LNCaP clone FGC (cell line): ENCODE measurements around the gene SYF2.
"Not testable (repeated sequence)": the region's sequence is repeated elsewhere in the genome, so short reads cannot be mapped to it uniquely, and the experiment has no call there.

ENCODE experiments used
- DNase-seq: peaks from one replicate; pipeline ENCODE4 v3.0.0-alpha.2; 2011; ENCODE audit warnings: low read depth
- H3K4me3 ChIP-seq: 2 replicates; pipeline ENCODE4 v1.5.1; 2011; ENCODE audit warnings: mild to moderate bottlenecking, low read depth, low read length, control low read depth
- TF ChIP-seq, protein P1 (sequence below): IDR thresholded peaks from 2 replicates; pipeline ENCODE4 v1.5.1; 2012; ENCODE audit warnings: mild to moderate bottlenecking; ENCODE audit not compliant: control insufficient read depth, insufficient read depth; ENCODE audit errors: extremely low read depth

SYF2 gene

DNA sequence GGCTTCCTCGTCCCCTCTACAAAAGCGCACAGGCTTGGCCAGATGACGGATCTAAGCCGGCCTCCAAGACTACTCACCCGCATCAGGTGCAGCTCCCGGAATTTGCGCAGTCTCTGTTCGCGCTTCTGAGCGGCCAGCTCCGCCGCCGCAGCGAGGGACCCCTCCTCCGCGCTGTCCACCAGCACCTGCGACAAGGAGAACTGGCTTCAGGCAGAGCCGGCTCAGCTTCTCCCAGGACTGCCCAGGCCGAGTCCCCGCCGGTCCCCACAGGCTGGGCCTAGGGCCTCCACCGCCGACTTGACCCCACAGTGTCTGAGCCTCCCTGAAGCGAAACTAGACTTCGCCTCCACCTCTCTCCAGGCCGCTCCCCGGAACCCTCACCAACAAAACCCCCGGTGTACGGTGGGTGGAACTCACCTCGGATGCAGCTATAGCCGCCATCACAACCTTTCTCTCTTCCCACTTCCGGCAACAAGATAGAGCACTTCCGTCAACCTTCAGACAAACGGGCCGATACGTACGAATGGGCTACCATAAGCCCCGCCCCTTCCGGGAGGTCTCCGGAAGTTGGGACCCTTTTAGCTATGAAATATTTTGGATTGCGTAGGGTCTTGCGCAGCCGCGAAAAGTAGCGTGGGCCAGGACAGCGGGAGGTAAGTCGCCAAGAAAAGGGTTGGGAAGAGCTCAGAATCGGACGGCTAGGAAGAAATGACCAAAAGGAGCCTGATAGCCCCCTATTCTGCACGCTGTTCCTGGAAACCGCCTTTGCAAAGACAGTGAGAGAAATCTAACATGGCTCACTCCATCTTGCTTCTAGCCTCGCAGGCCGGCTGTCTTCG, at the start of gene SYF2:
Gene SYF2 (minus strand): TSS at position 476 of the 839 bp plus-strand sequence. CDS start 35 bp downstream, at position 441.
- TF ChIP-seq, protein P1, sequence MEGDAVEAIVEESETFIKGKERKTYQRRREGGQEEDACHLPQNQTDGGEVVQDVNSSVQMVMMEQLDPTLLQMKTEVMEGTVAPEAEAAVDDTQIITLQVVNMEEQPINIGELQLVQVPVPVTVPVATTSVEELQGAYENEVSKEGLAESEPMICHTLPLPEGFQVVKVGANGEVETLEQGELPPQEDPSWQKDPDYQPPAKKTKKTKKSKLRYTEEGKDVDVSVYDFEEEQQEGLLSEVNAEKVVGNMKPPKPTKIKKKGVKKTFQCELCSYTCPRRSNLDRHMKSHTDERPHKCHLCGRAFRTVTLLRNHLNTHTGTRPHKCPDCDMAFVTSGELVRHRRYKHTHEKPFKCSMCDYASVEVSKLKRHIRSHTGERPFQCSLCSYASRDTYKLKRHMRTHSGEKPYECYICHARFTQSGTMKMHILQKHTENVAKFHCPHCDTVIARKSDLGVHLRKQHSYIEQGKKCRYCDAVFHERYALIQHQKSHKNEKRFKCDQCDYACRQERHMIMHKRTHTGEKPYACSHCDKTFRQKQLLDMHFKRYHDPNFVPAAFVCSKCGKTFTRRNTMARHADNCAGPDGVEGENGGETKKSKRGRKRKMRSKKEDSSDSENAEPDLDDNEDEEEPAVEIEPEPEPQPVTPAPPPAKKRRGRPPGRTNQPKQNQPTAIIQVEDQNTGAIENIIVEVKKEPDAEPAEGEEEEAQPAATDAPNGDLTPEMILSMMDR: no peak
- H3K4me3 ChIP-seq: peak within 1 kb of the TSS; percentile 84
- DNase-seq: no peak

DNA sequence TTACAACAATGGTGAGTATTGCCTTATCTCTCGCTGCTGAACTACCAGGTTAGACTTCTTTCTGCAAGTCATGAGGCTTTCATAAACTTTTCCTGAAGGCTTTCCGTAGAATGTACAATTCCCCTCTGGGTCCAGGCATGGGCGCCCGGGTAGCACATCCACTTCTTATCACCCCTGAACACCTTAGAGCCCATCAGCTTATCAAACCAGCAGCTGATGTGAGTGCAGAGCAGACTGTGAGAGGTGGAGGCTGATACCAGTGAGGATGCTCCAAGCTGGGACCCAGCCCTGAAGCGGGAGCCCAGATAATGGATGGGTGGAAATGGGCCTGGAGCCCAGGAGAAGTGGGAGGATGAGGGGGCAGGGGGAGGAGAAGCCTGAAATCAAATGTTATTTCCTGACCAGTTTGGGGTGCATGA, 47.4 kb upstream of the SYF2 start:
- not testable (repeated sequence) for DNase-seq, H3K4me3 ChIP-seq

DNA sequence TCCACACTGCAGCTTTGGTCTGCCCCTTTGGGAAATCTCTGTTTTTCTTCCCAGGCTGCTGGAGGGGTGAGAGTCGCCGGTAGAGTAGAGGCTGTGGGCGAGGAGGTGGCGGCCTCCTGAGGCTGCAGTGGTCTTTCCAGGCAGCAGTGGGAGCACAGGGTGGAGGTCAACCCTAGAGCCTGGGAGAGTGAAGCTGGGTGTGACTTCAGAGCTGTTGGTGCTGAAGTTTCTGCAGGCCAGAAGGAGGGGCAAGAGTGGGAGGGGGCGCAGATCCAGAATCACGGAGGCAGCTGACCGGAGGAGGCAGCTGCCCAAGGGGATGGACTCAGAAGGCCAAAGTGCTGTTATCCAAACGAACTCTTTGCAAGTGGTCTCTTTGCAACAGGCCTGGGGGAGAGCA, 46.5 kb upstream of the SYF2 start:
- H3K4me3 ChIP-seq, DNase-seq: not testable (repeated sequence)

DNA sequence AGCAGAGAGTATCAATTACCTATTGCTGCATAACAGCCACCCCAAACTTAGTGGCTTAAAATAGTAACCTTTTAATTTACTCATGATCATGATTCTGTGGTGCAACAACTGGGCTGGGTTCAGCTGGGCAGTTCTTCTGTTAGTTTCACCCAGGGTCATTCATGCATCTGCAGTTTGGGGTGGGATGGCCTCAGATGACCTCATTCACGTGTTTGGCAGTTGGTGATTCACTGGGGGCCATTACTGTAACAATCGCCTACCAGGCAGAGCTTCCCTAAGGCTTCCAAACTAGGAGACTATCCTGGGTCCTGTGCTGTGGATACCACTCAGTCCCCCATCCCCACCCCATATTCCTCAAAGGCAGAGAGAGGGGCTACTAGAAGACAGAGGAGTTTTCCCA, 46.1 kb upstream of the SYF2 start:
- H3K4me3 ChIP-seq, DNase-seq: not testable (repeated sequence)

DNA sequence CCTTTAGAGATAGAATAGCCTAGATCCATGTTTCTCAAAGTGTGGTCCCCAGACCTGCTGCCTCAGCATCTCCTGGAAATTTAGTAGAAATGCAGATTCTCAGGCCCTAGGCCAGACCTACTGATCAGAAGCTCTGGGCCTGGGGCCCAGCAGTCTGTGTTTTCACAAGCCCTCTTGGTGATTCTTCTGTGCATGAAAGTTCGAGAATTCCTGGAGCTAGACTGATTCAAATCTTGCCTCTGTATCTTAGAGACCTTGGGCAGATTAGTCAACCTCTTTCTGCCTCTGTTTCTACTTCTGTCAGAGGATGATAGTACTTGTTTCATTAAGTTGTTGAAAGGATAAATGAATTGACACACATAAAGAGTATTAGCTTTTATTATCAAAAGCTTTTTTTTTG, 45.0 kb upstream of the SYF2 start:
- not testable (repeated sequence) for H3K4me3 ChIP-seq, DNase-seq

DNA sequence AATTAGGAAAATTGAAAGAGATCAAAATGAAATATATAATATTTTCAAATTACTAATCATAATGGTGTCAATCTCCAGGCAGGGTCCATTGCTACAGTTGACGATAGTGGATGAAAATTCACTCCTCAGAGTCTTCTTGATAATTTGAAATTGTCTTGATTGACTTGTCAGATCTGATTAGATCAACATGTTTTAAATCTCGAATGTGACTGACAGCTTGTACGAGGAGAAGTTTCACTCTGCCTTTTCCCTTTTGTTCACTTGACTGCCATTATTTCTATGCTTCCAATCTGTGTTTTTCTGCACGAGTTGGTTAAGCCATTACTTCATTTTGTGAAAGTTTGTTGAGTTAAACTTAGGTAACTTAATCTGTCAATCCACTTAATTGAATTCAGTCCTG, 43.3 kb upstream of the SYF2 start:
- not testable (repeated sequence) for H3K4me3 ChIP-seq, DNase-seq

DNA sequence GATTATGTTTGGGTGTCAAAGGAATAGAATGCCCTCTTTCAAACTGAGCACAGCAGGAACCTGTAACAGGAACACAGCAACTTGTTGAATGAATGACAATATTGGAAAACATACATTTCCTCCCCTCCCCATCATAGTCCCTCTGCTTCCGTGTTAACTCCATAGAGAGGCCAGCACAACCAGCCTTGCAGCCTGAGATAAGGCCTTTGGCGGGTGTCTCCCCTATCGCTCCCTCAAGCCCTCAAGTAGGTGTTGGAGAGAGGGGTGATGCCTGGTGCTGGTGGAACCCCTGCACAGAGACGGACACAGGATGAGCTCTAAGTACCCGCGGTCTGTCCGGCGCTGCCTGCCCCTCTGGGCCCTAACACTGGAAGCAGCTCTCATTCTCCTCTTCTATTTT, 39.9 kb upstream of the SYF2 start, which contains the start of gene RHD:
Gene RHD (plus strand): TSS at position 272 of the 400 bp plus-strand sequence. CDS start 39 bp downstream, at position 311.
- DNase-seq: not testable (repeated sequence)

DNA sequence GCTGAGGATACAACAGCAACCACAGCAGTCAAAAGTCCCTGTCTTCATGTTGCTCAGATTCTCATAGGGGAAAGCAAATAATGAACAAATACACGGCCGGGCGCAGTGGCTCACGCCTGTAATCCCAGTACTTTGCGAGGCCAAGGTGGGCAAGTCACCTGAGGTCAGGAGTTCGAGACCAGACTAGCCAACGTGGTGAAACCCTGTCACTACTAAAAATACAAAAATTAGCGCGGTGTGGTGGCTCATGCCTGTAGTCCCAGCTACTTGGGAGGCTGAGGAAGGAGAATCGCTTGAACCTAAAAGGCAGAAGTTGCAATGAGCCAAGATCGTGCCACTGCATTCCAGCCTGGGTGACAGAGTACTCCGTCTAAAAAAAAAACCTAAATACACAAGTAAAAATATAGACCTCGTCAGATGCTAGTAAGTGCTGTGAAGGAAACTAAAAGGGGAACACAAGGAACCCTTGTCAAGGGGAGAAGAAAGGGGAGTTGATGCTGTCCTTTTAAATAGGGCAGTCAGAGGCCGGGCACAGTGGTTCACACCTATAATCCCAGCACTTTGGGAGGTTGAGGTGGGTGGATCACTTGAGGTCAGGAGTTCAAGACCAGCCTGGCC, 36.0 kb upstream of the SYF2 start:
- not testable (repeated sequence) for DNase-seq

More for the DNA sequence above, 39.9 kb upstream of the SYF2 start, which contains the start of gene RHD:
- H3K4me3 ChIP-seq: not testable (repeated sequence)

DNA sequence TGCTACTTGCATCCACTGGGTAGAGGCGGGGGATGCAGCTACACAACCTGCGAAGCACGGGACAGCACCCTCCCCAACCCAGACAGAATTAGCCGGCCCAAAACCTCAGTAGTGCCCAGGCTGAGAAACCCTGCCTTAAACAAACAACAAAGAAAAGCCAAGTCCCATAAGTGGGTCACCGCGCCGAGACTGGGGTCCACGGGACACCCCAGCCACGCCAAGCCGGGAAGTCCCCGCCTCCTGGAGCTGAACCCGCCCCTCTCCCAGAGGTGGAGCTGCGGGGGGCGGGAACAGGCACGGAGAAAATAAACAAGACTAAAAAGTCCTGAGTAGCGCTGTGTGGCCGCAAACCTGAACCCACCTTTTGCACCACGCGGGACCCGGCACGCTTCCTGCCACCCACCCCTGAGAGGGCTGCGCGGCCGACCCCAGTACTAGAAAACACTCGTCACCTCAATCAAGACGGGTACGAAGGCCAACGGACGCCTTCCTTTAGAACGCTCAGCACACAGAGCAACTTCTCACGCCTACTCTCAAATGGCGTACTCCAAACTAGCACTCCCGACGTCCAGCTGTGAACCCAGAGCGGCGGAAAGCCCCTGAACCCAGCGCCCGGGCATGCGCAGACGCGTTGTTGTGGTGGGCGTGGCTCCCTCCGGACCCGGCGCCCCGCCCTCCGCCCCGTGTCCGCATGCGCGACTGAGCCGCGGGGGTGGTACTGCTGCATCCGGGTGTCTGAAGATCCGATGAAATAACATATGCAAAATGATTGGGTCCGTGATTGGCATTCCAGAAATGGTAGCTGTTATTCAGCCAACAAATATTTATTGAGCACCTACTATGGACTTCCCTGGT, 35.2 kb upstream of the SYF2 start:
- not testable (repeated sequence) for DNase-seq
- H3K4me3 ChIP-seq: peak overlapping the region; percentile 50

More for the DNA sequence above, 36.0 kb upstream of the SYF2 start:
- H3K4me3 ChIP-seq: not testable (repeated sequence)

DNA sequence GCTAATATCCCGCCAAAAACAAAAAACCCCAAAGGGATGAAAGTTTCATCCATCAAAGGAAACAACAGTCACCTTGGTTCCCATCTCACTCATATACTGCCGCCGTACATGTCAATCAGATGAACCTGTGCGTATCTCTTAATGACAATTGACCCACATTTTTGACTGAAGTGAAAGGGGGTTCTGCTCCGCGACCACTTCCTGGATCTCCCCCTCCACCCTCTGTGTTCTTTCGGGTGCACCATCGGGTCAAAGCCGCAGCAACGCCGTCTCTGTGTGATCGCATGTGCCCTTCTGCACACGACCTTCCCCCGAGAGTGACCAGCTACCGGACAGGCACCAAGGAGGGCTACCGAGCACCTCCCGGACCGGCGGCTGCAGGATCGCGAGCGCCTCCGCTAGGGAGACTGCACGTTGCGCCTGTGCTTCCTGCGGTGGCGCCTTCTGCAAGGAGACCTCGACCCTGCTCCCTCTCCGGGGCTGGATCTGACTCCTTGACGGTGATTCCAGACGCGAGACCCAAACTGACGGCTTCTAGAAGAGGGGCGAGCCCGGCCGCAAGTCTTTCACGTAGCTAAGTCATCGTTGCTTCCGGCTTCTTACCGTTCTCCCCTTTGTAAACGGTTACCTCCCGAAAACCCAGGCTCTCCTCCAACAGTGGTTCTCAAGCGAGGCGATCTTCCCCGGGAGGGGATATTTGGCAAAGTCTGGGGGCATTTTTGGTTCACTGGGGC, 34.4 kb upstream of the SYF2 start:
- H3K4me3 ChIP-seq: peak overlapping the region; percentile 50
- TF ChIP-seq, protein P1: 0 out of 2 replicates have a peak, but pooled peaks have one; percentile 1
- not testable (repeated sequence) for DNase-seq

DNA sequence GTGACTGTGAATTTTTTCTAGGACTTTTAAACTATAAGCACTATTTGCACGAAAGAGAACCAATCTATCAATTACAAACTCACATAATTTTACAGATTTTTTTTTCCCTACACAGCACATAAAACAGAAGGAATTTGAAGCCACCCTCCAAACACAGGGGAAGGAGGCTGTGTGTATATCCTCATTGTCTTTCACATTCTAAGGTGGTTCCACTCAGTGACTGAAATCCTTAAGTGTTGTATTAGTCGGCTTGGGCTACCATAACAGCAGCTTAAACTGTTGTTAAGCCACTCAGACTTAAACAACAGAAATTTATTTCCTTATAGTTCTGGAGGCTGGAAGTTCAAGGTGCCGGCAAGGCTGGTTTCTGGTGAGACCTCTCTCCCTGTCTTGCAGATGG, 28.0 kb upstream of the SYF2 start:
- not testable (repeated sequence) for DNase-seq, H3K4me3 ChIP-seq
